NCI-H146 (cell line): ENCODE measurements around the gene SLC1A2.

ENCODE experiments used
- DNase-seq: peaks from one replicate; lab custom pipeline; 2025; lab: John Stamatoyannopoulos, UW

SLC1A2 gene

DNA sequence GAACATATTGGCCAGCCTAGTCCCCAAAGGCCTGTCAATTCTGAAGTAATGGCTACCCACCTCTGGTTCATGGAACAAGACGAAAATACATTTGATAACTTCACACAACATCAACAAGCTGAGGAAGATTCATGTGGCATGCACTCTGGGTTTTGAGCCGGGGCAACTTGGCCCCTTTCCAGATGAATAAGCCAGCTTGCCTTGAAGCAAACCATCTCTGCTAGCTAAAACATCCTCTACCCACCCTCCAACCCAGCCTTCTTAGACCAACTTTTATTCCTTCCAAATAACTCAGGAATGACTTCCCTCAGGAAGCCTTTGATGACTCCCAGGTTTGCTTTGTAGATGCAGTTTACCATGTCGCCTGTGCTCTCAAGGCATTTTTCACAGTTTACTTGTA is 94.4 kb downstream of the SLC1A2 start:
- DNase-seq, result no peak

- DNase-seq, result no peak
These were observed 95.0 kb downstream of the SLC1A2 start for GRCh38 chr11:35324183-35324886.

DNA sequence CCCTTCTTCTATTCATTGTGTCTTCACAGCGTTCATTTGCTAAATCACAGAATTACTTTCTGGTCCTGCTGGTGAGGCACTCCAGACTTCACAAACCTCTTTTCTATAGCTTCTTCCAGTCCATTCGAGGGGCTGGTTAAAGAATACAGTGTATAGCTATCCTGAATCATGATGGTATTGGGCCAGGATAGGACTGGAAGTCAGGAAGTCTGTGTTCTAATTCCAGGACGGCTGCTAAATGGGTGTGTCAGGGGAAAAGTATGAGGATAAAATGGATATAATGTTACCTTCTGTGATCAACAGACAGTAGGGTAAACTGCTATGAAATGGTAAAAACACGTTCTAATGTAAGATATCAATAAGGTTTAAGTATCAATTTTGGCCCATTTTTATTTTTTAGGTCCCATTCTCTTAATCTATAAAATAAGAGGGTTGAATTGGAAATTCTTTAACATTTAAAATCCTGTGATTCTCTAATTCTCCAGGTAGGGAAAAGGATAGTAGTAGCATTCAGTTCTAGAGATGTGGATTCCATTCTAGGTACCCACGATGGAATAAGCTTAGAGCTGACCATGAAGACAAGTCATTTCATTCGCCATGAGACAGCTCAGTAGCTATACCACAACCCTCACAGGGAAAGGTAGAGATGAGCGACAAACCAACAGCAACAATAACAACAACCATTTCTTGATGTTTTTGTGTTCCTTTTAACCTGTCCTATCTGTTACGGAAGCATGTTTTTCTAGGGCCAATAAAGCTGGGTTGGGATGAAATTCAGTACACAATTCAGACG is 96.1 kb downstream of the SLC1A2 start:
- no peak for DNase-seq

GRCh38 chr11:35322318-35322979 is 96.9 kb downstream of the SLC1A2 start:
- no peak for DNase-seq

GRCh38 chr11:35321532-35322317 is 97.6 kb downstream of the SLC1A2 start:
- peak; percentile 14 for DNase-seq

DNA sequence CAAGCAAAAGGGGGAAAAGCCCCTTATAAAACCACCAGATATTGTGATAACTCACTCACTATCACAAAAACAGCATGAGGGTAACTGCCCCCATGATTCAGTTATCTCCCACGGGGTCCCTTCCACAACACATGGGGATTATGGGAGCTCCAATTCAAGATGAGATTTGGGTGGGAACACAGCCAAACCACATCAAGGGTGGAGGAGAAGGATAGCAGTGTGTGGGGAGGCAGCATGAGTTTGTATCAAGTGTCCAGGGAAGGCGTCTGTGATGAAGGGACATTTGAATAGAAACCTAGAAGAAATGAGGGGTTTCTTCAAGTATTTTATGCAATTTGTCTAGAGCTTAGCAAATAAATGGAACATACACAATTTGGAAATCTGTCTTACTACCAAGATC is 98.2 kb downstream of the SLC1A2 start:
- DNase-seq, result no peak

- DNase-seq, result no peak
These were observed 100.1 kb downstream of the SLC1A2 start for GRCh38 chr11:35318977-35319925.

- no peak for DNase-seq
These were observed 101.0 kb downstream of the SLC1A2 start for GRCh38 chr11:35318309-35318708.

DNA sequence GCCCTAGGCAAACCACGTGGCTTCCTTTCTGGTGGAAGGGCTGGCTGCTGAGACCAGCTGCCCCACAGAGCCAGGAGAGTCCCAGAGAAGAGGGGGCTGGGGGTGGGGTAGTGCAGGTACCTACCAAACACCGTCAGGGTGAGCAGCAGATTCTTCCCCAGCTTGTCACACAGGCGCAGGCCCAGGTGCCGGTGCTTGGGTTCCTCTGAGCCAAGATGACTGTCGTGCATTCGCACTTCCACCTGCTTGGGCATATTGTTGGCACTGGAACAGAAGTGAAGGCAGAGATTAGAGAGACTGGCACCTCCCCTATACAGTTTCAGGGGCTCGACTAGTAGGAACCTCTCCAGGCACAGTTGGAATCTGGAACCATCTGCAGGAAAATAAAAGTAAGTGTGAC is 102.1 kb downstream of the SLC1A2 start:
- no peak for DNase-seq

GRCh38 chr11:35316161-35316560 is 103.2 kb downstream of the SLC1A2 start:
- no peak for DNase-seq

- DNase-seq, result no peak
These were observed 105.6 kb downstream of the SLC1A2 start for GRCh38 chr11:35313760-35314153.

DNA sequence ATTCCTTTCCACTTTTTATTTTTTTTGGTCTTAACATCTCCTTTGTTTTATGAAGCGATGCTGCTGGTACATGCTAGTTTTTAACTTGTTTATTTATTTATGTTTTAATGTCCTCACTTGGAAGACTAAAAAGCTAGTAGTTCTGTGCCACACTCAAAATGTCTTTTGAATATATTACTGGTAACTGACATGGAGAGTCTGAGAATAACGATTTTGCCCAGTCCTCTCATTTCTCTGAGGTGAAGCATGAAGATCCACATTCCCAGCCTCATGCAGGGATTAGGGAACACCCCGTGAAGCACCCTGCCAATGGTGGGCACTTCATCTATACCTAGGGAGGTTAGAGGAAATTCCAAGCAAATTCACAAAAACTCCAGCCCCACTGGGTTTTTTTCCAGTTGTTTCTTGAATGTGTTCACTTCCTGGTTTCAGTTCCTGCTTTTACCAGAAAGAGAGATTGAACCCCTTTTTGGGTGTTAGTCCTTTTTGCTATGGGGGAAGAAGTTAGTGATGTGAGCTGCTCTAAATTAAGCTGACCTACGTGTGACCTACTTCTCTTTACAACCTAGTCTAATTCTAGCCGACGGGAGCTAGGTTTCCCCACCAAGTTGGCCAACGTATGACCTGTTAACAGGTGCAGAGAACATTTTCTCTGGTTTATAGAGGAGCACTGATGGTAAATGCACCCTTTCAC is 106.1 kb downstream of the SLC1A2 start:
- DNase-seq, result no peak

- DNase-seq, result no peak
These were observed 108.0 kb downstream of the SLC1A2 start for GRCh38 chr11:35311331-35311730.

DNA sequence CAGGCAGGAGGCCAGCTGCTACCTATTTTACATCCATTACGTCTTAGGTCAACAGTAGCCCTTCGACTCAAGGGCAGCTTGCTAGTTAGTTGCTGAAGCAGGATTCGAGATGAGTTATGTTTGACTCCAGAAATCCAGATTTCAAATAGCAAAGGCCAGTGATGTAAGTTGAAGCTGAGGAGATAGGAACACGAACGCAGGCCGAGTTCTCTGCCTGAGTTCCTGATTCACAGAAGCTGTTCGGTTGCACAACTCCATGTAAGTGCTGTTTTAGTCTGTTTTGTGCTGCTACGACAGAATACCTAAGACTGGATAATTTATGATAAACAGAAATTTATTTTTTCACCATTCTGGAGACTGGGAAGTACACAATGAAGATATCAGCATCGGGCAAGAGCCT is 111.2 kb downstream of the SLC1A2 start:
- no peak for DNase-seq

GRCh38 chr11:35307221-35307621 is 112.1 kb downstream of the SLC1A2 start:
- DNase-seq, result no peak

DNA sequence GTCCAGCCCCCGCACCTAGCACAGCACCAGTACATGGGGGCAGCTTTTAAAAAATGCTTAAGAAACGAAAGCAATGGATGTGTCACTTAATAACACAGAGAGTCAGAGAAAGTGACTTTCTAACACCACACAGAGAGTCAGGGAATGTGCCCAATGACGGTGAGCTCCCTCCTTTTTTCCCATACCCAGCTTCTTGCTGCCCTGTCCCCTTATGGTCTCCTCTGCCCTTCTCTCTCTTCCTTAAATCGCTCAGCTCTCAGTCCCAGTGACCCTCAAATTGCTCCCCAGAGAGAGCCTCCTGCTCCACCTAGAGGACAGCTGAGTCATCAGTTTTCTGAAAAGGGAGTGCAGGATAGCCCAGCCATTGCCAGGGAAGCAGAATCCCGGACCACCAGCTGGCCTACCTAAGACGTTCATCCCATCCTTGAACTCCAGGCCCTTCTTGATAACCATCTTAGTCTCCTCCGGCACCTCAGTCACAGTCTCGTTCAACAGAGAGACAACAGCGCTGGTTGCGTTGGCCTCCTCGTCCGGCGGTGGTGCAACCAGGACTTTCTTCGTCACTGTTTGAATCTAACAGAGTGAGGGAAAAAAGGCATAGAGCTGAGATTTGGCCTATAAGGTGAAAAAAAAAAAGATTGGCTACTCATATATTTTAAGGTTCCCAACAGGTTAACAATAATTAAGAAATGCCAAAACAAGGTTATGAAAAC is 113.5 kb downstream of the SLC1A2 start:
- no peak for DNase-seq

- no peak for DNase-seq
These were observed 114.4 kb downstream of the SLC1A2 start for GRCh38 chr11:35304900-35305460.

DNA sequence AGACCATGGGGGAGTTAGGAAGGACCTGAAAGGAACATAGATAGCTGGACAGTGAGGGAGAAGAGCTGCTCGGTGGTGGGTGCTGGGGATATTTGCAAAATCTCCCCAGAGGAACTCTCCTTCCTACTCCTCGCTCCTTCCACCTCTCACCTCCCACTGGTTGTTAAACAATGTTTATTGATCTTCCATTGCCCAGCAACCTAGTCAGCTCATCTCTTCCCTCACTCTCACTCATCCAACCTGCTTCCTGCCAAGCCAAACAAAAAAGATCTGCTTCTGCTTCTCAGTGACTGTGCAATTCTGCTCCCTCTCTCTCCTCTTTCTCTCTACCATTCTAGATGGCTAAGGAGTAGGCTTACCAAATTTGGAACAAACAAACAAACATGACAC is 115.0 kb downstream of the SLC1A2 start:
- DNase-seq, result peak; percentile 30

GRCh38 chr11:35303596-35304385 is 115.6 kb downstream of the SLC1A2 start:
- DNase-seq, result no peak
